GM10266 (cell line): Measurements from ENCODE around the gene CRYGN.

Source experiments
- DNase-seq: peaks from one replicate; pipeline ENCODE4 v3.0.0; 2012; ENCODE audit errors: extremely low spot score
- TF ChIP-seq, protein P1 (sequence below): IDR thresholded peaks from 2 replicates; pipeline ENCODE4 v1.5.1; 2012; ENCODE audit warnings: mild to moderate bottlenecking, low read depth; ENCODE audit not compliant: control insufficient read depth, insufficient read depth; ENCODE audit errors: missing control alignments

The CRYGN gene

DNA sequence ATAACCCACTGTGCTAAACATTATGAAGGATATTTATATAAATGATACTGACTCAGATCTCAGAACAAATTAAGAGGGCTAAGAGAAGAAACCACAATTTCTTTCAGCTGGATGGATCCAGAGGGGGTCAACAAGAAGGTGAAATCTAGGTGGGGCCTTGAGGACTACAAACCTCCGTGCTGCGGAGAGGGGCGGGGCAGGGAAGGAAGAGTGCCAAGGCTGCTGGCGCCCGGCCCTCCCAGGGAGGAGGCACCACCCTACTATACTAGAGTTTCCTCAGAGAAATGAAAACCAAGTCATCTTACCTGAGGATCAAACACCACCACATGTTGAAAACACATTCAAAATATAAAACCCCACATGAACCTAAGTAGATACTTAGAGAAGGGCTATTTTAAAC is 29.3 kb upstream of the CRYGN start:
- DNase-seq, result no peak
- TF ChIP-seq, protein P1, sequence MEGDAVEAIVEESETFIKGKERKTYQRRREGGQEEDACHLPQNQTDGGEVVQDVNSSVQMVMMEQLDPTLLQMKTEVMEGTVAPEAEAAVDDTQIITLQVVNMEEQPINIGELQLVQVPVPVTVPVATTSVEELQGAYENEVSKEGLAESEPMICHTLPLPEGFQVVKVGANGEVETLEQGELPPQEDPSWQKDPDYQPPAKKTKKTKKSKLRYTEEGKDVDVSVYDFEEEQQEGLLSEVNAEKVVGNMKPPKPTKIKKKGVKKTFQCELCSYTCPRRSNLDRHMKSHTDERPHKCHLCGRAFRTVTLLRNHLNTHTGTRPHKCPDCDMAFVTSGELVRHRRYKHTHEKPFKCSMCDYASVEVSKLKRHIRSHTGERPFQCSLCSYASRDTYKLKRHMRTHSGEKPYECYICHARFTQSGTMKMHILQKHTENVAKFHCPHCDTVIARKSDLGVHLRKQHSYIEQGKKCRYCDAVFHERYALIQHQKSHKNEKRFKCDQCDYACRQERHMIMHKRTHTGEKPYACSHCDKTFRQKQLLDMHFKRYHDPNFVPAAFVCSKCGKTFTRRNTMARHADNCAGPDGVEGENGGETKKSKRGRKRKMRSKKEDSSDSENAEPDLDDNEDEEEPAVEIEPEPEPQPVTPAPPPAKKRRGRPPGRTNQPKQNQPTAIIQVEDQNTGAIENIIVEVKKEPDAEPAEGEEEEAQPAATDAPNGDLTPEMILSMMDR, result no peak

DNA sequence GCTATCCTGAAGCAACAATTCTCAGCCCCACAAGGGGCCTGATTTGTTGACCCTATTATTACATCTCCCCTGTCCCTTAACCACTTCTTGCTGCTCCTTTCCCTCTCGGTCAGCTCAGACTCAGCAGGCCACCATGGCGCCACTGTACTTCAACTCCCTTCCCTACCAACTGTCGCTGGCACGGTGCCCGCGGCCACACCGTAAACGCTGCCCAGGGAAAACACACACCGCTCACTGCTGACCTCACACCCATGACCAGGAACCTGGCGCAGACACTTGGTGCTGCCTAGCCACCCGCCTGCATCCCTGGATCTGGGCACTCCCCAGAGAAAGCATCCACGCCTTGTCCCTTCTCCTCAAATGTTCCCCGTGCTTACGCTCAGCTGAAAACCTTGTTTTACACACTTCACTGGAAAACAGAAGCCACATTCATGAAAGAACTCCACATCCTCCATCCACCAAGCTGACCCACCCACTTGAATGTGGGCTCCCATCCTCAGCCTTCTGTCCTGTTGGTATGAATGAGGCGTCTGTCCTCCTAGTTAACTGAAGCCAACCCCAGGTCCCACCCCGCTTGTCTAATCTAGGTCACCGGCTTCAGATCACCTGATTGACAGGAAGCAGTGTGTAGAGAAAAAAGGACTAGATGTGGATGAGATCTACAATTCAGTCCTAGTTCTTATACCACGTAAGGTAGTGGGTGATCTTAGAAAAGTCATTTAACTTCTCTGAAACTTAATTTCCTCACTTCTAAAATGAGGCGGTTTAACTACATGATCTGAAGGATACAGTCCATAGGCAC is 28.5 kb upstream of the CRYGN start:
- no peak for DNase-seq
- TF ChIP-seq, protein P1, result no peak

DNA sequence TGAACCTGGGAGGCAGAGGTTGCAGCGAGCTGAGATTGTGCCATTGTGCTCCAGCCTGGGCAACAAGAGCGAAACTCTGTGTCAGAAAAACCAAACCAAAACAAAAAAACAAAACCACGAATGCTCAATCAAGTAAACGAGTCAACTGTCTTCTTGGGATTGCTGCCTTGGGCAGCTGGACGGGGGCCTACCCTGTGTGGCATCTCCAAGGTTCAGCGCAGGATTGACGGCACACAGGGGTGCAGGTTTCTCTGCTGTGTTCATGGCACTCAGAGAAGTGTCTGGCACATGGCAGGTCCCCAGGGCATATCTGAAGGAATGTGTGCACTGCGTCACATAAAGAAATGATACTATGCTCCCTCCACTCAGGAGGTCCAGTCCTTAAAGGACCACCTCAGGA is 25.2 kb upstream of the CRYGN start:
- DNase-seq, result no peak
- TF ChIP-seq, protein P1, result no peak

DNA sequence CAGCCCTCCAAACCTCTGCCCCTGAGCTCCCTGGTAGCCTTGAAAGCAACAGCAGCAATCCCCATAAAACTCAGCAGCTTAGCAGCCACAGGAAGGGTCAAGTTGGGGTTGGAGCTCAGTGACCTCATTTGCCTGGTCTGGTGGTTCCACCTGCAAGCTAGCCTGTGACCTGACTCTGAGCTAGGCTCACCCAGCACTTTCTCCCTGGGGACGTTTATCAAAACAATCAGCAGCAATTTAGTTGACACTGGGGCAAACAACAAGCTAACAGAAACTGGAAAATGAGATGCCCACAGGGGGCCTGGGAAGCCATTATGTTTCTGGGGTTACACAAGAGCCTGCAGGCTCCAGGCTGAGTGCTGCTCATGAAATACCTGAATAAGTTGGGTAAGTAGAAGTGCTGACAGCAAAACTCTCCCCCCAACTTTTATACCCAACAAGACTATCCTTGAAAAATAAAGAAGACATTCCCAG is 22.4 kb upstream of the CRYGN start:
- TF ChIP-seq, protein P1, result no peak
- DNase-seq, result no peak

DNA sequence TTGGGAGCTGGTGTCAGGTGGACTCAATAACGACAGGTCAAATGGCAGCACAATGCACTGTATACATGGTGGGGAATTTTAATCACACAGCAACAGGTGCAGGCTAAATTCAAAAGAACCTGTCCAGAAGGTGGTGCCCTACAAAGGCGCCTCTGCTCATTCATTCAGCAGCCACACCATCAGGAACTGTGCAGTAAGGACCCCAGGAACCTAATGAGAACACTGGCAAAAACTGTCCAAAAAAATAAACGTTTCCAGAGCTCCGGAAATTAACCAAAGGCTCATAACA is 21.9 kb upstream of the CRYGN start:
- TF ChIP-seq, protein P1, result no peak
- no peak for DNase-seq

DNA sequence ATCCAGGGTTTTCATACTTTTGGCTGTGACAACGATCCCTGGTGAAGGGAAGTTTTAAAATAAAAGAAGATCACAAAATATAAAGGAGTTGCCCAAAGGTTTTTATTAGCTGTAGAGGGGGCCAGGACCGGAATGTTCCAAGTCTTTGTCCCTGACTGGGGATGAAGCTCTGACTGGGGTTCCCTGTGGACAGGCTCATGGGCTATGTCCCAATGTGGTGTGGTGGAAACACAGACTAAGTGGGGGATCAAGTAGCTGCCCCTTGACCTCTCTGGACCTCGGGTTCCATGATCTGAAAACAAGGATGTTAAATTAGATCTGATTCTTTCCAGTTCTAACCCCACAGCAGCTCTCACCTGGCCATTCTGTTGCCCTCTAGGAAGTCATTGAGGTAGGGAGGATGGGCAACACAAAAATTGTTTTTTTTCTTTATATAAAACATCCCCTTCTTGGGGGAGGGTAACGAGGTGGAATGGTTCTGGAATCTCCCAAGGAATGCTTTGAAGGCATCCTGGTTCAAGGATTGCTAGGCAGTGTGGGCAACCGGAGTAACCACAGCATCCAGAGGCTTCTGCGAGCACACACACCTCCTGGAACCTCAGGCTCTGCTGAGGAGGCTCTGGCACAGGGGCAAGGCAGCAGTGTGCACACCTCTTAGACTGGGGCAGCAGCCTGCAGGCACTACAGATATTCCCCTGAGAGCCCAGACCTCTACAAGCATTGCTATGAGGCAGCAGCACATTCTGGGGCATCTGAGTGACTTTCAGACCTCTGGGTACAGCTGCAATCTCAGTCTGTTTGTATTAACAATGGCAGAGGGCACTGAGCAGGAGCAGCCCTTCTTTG is 21.4 kb upstream of the CRYGN start:
- TF ChIP-seq, protein P1, result no peak
- no peak for DNase-seq

DNA sequence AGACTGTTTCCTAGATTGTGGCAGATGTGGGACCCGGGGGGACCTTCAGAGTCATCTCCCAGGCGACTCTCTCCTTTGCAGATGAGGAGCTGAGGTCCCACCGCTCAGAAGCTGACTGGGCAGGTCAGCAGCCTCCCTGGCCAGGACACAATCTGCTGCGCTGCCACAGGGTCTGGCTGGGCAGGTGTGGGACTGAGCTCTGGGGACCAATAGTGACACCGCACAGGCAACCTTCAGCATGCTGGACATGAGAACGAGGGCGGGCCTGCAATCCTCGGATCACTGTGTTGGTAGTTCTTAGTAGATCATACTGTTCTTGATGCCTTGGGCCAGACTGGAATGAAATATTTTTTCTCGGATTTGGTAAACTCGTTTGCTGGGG is 20.5 kb upstream of the CRYGN start:
- TF ChIP-seq, protein P1, result no peak
- DNase-seq, result no peak
